Globus pallidus (tissue), 1 donor: ENCODE measurements around the gene GRK7.

Experiments used
- DNase-seq: peaks from one replicate; pipeline ENCODE4 v3.0.0-alpha.2; 2015; ENCODE audit warnings: low spot score

The GRK7 gene, protein sequence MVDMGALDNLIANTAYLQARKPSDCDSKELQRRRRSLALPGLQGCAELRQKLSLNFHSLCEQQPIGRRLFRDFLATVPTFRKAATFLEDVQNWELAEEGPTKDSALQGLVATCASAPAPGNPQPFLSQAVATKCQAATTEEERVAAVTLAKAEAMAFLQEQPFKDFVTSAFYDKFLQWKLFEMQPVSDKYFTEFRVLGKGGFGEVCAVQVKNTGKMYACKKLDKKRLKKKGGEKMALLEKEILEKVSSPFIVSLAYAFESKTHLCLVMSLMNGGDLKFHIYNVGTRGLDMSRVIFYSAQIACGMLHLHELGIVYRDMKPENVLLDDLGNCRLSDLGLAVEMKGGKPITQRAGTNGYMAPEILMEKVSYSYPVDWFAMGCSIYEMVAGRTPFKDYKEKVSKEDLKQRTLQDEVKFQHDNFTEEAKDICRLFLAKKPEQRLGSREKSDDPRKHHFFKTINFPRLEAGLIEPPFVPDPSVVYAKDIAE (N-terminal part only)

DNA sequence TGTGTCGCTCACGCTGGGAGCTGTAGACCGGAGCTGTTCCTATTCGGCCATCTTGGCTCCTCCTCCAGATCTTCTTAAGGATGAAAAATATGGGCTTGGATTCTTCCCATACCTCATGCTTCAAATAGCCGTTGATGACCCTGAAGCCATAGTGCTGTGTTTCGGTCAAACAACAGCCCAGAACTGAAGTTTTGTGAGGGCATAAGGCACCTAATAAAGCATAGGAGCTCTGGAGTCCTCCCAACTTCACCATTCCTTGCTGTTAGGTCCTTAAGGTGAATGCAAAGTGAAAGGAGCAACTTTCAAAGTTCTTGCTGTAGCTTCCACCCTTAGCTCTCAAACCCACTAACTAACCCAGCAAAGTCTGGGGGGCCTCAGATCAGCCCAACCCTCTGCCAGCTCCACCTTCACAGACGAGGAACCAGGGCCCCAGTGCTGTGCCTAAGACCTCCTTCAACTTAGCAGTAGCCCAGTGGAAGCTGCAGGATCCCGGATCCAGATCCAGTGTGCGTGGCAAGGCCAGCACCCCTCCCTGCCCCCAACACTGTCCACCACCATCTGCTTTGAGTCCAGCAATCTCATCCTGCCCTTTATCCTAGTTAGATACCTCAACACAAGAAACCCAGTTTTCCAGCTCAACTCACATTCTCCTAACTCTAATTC lies at the start of gene GRK7:
GRK7 (plus strand) TSS at position 321 of the 663 bp plus-strand sequence. CDS start 14,877 bp downstream, outside the sequence.
- no peak for DNase-seq

DNA sequence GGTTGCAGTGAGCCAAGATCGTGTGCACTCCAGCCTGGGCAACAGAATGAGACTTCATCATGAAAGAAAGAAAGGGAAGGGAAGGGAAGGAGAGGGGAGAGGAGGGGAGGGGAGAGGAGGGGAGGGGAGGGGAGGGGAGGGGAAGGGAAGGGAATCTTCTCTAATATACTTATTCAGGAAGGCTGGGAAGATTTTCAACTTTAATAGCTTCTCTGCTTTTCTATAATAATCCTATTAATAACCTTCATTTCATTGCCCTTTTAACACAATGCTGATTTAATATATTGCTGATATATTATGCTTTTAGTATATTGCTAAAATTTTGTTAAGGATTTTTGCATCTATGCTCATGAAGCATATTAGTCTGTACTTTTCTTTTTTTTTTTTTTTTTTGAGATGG lies 48.5 kb upstream of the GRK7 start:
- no peak for DNase-seq

DNA sequence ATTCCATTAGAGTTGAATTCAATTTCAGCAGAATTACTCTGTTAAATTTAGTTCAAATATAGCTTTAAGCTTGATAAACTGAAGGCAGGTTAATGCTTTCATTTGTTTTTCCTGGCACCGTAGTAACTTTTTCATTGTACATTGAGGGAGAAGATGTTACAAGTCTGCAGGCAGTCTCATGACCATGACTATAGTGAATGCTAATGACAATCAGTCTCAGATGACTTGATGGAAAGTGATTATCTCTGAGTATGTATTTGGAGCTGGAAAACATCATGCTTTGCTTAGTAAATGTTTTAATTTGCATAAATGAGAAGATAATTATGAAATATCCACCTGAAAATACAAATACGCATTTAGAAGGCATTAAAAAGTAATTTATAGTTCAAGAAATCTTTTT lies 41.1 kb upstream of the GRK7 start:
- DNase-seq = no peak

DNA sequence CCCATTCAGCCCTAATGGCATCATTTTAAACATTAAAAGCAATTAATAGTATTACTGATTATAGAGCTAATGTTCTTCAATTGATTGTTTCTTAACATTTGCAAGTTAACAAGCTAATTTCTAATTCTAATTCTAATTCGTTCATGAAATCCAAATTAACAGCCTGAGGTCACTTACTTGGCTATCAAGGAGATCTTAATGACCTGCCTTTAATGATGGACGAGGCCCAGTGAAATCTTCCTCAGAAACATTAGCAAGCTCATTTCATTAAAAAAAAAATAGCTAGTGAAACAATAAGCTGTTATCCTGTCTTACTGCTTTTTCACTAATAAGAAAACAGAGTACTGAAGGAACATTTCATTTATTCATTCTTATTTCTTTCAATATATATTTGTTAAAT lies 40.6 kb upstream of the GRK7 start:
- no peak for DNase-seq

DNA sequence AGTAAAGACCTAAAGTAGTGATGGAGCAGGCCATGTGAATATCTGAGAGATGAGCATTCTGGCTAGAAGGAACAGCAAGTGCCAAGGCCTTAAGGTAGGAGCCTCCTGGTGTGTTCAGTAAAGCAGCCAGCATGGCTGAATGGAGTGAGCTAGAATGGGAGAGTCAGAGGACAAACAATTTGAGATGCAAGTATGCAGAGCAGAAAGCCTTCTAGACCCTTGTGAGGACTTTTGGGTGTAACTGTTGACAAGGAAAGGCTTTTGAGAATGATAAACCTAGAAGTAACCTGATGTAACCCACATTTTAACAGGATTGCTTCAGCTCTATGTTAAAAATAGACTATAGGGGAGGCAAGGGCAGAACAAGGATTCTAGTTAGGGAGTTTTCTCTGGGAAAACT lies 40.0 kb upstream of the GRK7 start:
- no peak for DNase-seq

DNA sequence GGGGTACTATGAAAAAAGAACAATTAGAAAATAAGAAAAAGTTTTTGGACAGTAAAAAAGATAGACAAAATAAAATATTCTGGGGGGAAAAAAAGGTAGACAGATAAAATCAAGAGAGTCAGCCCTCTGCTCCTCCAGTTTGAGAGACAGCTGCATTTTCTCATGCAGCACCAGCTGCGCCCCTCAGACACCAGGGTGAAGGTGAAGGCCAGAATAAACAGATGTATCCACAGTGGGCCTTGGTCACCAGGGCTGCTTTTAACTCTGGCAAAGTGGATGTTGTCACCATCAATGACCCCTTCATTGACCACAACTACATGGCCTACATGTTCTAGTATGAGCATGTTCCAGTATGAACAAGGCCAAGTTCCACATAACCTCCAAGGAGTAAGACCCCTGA lies 39.0 kb upstream of the GRK7 start:
- no peak for DNase-seq

DNA sequence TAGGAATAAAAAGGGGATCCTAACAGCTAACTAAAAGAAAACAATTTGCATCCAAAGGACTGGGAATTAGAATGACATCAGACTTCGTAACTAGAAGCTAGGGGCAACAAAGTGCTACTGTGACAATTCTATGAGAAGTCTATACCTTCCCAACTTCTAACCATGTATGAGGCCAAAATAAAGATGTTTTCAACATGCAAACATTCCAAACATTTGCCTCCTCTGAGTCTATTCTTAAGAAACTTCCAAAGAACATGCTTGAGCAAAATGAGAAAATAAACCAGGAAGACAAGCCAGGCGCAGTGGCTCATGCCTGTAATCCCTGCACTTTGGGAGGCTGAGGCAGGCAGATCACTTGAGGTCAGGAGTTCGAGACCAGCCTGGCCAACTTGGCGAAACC lies 38.2 kb upstream of the GRK7 start:
- no peak for DNase-seq

DNA sequence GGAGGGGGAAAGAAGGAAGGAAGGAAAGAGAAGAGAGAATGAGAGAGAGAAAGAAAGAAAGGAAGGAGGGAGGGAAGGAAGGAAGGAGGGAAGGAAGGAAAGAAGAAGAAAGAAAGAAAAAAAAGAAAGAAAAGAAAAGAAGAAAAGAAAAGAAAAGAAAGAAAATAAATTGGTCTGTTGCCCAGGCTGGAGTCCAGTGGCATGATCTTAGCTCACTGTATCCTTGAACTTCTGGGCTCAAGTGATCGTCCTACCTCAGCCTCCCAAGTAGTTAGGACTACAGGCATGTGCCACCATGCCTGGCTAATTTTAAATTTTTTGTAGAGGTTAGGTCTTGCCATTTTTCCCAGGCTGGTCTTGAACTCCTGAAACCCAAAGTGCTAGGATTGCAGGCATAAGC lies 36.7 kb upstream of the GRK7 start:
- no peak for DNase-seq

DNA sequence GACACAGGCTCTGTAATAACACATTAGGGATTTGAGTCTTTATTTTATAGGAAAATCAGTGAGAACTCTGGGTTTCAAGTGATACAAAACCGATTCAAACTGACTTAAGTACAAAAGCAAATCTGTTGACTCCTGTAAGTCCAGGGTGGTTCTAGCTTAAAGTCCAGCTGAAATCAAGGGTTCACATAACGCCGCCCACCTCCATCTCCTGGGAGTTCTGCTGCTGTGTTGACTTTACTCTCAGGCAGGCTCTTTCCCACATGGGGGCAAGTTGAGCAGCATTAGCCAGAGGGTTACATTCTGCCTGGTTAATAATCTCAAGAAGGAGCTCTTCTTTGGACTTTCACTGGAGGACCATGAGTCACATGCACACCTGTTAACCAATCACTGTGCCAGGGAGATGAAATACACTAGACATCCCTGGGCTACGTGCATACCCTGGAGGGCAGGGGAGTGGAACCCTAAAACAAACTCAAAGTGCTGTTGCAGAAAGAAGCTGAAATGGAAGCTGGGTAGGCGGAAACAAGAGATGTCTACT lies 34.8 kb upstream of the GRK7 start:
- DNase-seq = no peak

DNA sequence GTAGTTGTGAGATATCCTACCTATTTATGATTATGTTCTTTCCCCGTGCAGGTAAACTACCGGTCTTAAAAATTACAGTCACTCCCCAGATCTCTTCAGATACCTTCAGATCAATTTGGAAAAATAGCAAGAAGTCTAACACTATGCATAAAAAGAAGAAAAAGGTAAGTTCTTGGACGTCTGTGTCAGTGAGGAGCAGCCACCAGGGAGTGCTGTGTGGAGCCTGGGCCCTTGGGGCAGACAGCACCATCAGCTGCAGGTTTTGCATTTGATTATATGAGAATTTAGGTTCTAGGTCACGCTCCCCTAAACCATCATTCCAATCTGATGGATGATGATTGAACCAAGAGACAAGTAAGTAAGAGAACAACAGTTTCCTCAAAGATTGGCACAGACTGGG lies 34.0 kb upstream of the GRK7 start:
- DNase-seq = no peak

DNA sequence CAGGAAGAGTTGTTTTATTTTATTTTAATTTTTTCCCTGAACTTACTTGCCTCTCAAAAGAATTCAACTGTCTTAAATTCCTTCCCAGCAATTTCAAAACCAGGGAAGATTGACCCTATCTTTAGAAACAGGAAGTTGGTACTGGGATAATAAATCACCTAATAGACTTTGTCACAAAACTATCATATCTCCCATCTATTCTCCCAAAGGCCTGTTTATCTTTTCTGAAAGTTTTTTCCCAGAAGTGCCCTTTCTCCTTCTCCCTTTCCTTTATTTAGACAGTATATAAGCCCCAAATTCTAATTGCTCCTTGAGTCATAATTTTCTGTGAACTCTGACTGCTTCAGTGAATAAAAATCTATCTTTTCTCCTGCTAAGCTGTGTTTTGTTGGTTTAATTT lies 28.0 kb upstream of the GRK7 start:
- DNase-seq = no peak

DNA sequence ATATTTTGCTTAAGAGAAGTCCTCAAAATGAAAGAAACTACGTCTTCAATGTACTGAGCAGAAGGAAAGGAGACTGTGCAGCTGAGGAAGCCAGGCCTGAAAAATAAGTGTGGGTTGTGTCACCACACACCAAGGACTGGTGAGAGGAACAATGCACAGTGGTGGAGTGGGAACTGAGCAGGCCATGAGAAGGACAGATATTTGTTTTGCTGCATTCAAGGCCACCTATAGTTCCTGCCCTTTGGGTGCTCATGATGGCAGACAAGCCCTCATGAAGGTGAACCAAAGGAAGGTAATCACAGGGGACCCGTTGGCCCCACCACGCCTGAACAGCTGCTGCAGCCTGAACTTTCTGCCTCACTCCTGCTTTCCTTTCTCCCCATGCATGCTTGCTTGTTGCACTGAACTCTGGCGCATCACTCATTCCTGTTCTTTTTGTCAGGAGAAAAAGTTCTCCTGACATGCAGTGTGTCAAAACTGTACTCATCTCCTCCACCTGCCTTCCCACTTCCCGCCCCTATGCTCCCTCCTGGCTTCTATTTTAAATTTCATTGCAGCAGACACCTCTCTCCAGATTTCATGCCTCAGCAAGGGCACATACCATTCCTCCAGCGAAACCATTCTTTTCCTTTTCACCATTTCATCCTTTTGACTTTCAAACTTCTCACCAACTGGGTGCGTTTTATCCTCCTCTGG lies 27.3 kb upstream of the GRK7 start:
- no peak for DNase-seq

DNA sequence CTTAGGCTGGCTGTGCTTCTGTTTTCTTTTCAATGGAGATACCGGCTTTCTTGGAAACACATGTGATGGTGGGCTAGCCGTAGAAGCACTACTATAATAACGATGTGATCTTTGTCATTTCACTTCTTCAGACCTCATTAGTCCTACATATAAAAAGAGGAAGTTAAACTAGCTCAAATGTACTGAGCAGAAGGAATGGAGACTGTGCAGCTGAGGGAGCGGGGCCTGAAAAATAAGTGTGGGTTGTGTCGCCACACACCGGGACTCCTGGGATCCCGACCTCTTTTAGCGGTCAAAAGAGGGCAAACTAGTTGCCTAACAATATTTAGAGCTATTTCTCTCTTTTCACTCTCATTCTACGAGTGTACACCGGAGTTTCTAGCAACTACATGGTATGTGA lies 26.1 kb upstream of the GRK7 start:
- no peak for DNase-seq

DNA sequence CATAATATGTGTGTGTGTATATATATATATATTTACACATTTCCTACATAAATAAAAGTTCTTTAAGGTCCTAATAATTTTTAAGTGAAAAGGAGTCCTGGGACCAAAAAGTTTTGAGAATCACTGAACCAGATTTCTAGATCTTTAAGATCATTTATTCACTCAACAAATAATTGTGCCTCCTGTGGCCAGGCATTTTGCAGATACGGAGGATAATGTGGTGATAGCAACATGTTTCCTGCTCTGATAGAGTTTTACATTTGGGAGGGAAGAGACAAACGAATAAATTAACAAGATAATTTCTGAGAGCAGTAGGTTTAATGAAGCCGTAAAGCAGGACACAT lies 25.6 kb upstream of the GRK7 start:
- no peak for DNase-seq

DNA sequence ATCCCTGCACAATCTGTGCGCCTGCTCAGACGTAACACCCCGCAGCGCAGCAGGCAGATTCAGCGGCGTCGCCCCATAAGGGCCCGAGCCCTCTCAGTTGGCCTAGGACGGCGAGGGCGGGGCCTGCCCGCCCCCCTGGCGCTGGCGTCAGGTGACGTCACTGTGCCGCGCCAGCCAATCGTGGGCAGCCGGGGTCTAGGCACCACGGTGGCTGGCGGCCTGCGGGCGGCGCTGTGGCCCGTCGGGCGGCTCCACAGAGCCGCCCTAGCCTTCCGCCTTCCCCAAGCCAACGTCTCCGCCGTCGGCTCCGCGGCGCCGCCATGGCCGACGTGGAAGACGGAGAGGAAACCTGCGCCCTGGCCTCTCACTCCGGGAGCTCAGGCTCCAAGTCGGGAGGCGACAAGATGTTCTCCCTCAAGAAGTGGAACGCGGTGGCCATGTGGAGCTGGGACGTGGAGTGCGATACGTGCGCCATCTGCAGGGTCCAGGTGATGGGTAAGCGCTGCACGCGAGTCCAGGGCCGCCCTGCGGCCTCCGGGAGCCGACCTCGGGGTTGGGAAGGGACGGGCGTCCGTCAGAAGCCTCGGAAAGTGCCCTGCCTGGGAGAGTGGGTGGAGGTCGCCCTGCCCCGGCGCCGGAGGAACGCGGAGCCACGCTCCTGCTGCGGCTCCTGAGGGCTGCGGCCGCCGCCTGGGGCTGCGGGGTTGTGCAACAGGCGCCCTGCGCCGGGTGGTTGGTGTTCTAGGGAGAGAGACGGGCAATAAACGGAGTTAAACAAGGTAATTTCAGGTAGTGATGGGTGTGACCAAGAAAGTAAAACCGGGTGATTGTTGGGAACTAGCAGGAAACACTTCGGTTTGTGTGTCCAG lies 25.0 kb upstream of the GRK7 start, which contains the start of gene RNF7:
RNF7 (plus strand) TSS at position 277 of the 869 bp plus-strand sequence; CDS start at position 321, 44 bp downstream.
- DNase-seq = peak; percentile 94

DNA sequence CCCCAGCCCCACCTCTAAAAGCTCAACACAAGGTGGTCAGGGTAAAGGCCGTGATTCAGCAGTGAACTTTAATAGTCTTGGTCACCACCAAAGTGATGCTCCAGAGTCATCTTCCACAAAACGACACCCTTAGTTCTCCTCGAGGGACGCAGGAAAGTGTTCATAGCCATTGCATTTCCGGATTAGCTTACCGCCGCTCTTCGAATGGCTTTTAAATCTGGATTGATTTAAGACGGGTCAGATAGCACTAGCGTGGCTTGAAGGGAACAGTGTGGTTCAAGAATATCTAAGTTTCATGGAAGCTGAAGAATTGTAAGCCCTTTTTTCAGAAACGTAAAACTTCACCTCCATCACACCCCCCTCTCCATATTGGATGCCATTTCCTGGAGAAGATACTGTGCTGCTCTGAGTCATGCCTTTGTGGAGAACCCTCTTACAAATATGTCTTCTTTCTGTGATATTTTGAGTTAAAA lies 24.3 kb upstream of the GRK7 start:
- DNase-seq = no peak

DNA sequence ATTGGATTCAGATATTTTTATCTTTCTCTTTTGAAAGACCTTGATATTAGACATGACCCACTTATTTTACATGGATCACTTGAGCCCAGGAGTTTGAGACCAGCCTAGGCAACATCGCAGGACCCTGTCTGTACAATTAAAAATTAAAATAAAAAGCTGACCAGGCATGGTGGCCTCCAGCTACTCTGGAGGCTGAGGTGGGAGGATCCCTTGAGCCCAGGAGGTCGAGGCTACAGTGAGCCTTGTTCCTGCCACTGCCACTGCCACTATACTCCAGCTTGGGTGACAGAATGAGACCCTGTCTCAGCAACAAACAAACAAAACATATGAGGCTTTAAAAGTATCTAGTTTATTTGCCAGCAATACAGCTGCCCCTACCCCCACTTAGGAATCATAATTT lies 23.5 kb upstream of the GRK7 start:
- no peak for DNase-seq

DNA sequence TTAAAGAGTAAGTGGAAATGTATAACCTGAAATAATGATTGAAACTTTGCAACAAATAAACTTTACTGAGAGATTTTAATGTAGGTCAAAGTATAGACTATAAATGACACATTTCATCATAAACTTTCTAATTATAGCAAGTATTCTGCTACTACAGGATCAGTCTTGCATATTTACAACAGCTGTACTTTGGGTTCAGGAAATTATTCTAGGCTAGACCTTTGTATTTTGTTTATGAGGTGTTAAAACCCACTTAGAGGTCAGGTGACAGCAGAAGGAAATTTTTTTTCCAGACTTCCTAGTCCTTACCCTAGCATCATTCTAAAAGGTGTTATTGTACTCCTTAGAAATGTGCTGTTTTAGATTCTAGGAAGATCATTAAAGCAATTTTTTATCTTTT lies 22.9 kb upstream of the GRK7 start:
- no peak for DNase-seq

DNA sequence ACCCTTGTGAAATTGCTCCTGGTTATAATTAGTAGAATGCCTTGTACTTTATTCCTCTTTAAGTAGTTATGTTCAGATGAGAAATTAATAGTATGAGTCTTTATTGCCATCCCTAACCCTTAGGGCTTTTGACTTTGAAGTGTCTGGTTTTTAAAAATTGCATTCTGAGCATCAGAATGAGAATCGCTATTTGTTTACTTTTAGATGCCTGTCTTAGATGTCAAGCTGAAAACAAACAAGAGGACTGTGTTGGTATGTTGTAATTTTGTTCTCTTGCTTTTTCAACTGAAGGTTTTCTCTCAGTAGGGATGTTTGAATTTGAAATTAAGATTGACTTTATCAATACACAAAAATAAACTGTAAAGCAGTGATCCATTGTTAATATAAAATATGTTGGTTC lies 19.9 kb upstream of the GRK7 start:
- no peak for DNase-seq

DNA sequence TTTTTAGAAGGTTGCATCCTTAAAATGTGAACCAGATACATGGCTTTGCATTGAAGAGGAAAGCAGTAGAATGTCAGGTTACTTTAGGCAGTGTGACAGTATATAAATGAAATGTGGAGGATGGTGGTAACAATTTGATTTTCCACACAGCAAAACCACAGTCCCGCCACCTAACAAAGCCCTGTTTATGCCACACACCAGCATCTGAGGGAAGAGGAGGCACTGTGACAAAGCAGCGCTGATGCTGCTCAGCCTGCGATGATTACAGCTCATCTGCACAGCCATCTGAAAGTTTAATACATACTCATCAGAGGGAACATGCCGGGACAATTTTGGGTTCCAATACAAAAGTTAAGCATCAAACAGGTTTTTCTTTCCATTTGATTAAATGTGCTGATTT lies 16.2 kb upstream of the GRK7 start:
- DNase-seq = peak; percentile 78

DNA sequence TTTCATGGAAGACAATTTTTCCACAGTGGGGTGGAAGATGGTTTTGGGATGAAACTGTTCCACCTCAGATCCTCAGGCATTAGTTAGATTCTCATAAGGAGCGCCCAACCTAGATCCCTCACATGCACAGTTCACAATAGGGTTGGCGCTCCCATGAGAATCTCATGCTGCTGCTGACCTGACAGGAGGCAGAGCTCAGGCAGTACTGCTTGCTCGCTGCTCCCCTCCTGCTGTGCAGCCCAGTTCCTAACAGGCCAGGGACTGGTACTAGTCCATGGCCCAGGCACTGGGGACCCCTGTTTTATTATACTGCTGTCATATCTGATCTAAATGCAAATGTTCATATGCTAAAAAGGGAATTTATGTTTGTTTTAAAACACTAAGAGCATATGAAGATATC lies 9.8 kb upstream of the GRK7 start:
- no peak for DNase-seq

DNA sequence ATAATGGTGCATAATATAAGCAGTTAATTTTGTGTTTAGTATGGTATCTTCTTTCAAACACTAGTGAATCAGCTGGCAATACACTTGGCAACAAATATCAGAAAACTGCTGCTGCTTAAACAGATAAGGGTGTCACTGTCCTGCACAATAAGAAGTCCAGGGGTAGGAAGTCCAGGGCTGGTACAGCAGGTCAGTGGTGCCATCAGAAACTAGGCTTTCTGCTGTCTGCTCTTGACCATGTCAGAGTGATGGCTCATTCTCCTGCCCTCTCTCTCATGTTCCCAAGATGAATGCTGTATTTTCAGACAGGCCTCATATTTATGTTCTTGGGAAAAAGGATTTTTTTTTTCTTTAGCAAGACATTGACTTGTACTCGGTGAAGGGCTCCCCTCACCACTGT lies 9.2 kb upstream of the GRK7 start:
- DNase-seq = no peak
